SK-N-MC (cell line): ENCODE data around the gene SLCO4A1.

ENCODE experiments used
- DNase-seq: peaks from one replicate; pipeline ENCODE4 v3.0.0-alpha.2; 2011; ENCODE audit warnings: low read depth, low spot score
- H3K27ac ChIP-seq: fragments of 200-600 bp; sonication (generic); 2 replicates; pipeline ENCODE4 v1.5.1; 2016; ENCODE audit warnings: mixed run types
- H3K36me3 ChIP-seq: fragments of 200-600 bp; sonication (generic); 2 replicates; pipeline ENCODE4 v1.6.1; 2017; ENCODE audit warnings: antibody characterized with exemption, low read length, mixed read lengths; ENCODE audit not compliant: insufficient read depth
- H3K4me3 ChIP-seq: fragments of 200-600 bp; sonication (generic); 2 replicates; pipeline ENCODE4 v1.5.1; 2016
- H3K9ac ChIP-seq: fragments of 200-600 bp; sonication (generic); 2 replicates; pipeline ENCODE4 v1.8.0; 2017; ENCODE audit warnings: mixed run types, mixed read lengths; ENCODE audit not compliant: insufficient read length
- H3K9me3 ChIP-seq: fragments of 200-600 bp; sonication (generic); 2 replicates; pipeline ENCODE4 v1.6.1; 2017; ENCODE audit warnings: low read depth, mild to moderate bottlenecking, antibody characterized with exemption, low read length, moderate library complexity, mixed read lengths
- EZH2 ChIP-seq: fragments of 200-600 bp; sonication (generic); IDR thresholded peaks from one replicate; pipeline ENCODE4 v1.6.1; 2017; ENCODE audit warnings: antibody characterized with exemption
- FOXP2 ChIP-seq: optimal IDR thresholded peaks from 2 replicates; pipeline ENCODE3; 2011; ENCODE audit warnings: mild to moderate bottlenecking, moderate library complexity; ENCODE audit not compliant: insufficient read depth; ENCODE audit errors: extremely low read length, control extremely low read depth
- POLR2AphosphoS5 ChIP-seq: IDR thresholded peaks from 2 replicates; pipeline ENCODE4 v1.6.1; 2012; ENCODE audit warnings: mild to moderate bottlenecking, low read depth, low read length, borderline replicate concordance

Gene SLCO4A1

DNA sequence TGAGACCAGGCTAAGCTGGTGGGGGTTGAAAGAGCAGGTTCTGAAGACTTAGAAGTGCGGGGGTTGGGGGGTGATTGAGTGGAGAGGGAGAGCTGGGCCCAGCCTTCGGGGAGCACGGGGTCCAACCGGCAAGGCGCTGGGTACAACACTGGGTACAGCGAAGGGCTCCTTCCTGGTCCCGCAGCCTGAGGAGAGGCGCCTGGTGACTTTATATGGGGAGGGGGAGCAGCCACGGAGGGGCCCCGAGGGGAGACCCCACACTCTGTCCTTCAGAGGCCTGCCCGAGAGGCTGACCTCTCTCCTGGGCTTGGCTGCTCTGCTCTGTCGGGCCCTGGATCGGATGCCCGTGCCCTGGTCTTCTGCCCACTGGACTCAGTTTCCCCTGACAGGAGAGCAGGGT is 55.9 kb downstream of the SLCO4A1 start:
- H3K27ac ChIP-seq, result no peak overlapping the region
- no peaks in the 10 kb centered on the region for H3K9me3 ChIP-seq
- TF ChIP-seq FOXP2 (no peak), POLR2AphosphoS5 (no peak)
- H3K9ac ChIP-seq, result no peak overlapping the region
- H3K36me3 ChIP-seq, result no peaks in the 10 kb centered on the region
- no peak overlapping the region for H3K4me3 ChIP-seq
- DNase-seq, result no peak

DNA sequence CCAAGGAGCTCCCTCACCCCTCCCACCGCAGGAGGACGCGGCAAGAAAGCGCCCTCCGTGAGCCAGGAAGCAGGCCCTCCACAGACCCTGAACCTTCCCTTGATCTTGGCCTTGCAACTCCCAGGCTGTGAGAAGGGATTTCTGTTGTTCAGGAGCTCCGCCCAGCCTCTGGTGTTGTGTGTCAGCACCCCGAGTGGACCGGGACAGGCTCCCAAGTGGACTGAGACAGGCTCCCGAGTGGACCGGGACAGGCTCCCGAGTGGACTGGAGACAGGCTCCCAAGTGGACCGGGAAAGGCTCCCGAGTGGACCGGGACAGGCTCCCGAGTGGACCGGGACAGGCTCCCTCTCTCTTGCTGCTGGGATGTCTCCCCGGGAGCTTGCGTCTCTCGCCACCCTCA is 57.0 kb downstream of the SLCO4A1 start:
- Histone ChIP-seq H3K9ac (no peak overlapping the region), H3K9me3 (no peaks in the 10 kb centered on the region), H3K4me3 (no peak overlapping the region), H3K27ac (no peak overlapping the region), H3K36me3 (no peaks in the 10 kb centered on the region)
- no peak for DNase-seq
- TF ChIP-seq EZH2 (no peak), POLR2AphosphoS5 (no peak), FOXP2 (no peak)

DNA sequence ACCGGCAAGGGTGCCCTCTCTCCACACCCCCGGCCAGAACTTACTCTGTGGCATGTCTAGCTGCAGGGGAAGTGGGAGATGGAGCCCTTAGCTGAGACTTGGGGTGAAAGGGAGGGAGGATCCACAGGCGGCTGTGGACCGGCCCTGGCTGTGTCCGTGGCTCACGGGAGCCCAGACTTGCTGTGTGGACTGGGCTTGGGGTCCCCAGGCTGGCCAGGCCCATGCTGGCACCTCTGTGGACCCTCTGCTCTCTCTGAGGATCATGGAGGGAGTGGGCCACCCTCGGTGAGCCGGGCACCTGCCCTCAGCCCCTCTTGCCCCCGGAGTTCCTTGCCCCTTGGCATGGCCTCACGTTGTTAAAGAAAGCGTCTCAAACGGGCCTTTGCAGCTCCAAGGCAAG is 57.4 kb downstream of the SLCO4A1 start:
- no peak overlapping the region for H3K27ac ChIP-seq
- no peaks in the 10 kb centered on the region for H3K9me3 ChIP-seq
- no peak for DNase-seq
- H3K36me3 ChIP-seq, result no peaks in the 10 kb centered on the region
- no peak overlapping the region for H3K9ac ChIP-seq
- no peak for TF ChIP-seq POLR2AphosphoS5
- TF ChIP-seq EZH2, result no peak
- TF ChIP-seq FOXP2, result no peak
- H3K4me3 ChIP-seq, result no peak overlapping the region

DNA sequence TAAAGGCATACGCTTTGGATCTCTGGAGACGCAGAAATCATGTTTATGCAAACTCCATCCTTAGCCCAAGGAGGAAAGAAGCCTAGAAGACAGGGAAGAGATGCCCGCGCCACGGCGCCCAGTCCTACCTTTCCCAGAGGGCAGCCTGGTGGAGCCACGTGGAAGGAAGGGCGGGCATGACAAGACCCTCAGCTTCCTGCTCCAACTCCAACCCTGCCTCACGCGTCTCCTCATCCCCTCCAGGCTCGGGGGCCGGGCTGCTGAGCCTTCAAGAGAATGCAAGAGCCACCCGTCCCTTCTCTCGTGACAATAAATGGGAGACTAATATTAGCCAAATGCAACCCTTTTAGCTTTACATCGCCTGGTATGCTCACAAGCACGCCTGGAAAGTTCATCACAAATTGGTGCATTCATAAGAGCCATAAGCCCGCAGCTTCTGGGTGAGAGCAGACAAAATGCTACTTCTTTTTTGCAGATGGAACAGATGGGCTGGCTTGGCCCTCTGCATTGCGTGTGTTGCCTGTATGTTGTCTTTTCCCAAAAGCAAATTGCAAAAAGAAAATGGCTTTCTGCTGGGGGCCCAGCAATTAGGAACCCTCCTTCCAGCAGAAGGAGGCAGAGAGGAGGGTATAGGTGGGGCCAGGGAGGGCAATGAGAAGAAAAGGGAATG is 58.1 kb downstream of the SLCO4A1 start:
- Histone ChIP-seq H3K36me3 (no peaks in the 10 kb centered on the region), H3K27ac (no peak overlapping the region), H3K9ac (no peak overlapping the region), H3K9me3 (no peaks in the 10 kb centered on the region), H3K4me3 (no peak overlapping the region)
- no peak for DNase-seq
- TF ChIP-seq FOXP2, result no peak
- no peak for TF ChIP-seq POLR2AphosphoS5
- TF ChIP-seq EZH2, result no peak

DNA sequence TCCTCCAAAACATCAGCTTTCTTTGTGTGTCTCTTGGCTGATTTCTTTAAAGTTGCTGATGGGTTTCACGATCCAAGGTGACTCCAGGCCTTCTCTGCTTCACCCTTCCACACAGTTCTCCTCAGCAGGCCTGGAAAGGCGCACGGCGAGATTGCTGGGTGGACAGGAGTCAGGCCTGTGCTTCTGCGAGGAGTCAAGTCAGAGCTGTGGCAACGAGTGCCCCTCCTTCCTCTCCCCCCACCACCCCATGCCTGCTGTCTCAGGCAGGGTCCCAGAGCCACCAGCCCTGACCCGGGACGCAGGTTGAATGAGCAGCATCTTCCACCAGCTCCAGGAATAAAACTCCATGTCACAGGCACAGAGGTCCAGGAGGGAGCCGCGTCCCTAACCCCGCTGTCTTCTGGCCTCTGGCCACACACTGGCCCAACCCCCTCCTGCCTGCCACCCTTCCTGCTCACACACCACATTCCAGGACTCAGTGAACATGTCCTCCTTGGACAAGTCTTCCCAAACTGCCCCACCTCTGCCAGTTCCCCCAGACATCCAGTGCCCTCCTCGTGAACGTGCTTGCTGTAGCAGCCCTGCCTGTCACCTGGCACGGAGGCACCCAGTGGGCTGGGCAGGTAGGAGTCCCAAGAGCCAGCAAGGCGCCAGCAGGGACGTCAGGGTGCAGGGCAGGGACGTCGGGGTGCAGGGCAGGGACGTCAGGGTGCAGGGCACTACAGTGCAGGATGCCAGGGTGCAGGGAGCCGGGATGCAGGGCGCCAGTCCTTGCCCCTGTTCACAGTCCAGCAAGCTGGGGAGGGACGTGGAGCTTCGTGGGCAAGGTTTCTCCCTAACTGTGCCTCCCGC is 59.1 kb downstream of the SLCO4A1 start:
- Histone ChIP-seq H3K36me3 (no peaks in the 10 kb centered on the region), H3K4me3 (no peak overlapping the region), H3K9me3 (no peaks in the 10 kb centered on the region), H3K9ac (no peak overlapping the region), H3K27ac (no peak overlapping the region)
- TF ChIP-seq POLR2AphosphoS5 (no peak), FOXP2 (no peak), EZH2 (no peak)
- no peak for DNase-seq

DNA sequence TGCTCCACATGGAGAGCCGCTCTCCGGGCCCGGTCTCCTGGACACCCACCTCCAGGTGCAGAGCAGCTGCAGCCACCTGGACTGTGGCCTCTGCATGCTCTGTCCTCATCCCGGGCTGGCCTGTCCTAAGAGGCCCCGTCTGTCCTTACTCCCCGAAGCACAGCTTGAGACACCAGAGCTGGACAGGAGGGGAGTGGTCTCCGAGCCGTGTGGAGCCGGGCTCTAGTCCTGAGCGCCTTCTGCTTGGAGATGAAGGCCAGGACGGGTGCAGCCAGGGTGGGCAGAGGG is 59.7 kb downstream of the SLCO4A1 start:
- H3K9me3 ChIP-seq, result no peaks in the 10 kb centered on the region
- no peak for DNase-seq
- no peak overlapping the region for H3K27ac ChIP-seq
- no peak overlapping the region for H3K9ac ChIP-seq
- TF ChIP-seq FOXP2 (no peak), POLR2AphosphoS5 (no peak), EZH2 (no peak)
- no peaks in the 10 kb centered on the region for H3K36me3 ChIP-seq
- H3K4me3 ChIP-seq, result no peak overlapping the region

DNA sequence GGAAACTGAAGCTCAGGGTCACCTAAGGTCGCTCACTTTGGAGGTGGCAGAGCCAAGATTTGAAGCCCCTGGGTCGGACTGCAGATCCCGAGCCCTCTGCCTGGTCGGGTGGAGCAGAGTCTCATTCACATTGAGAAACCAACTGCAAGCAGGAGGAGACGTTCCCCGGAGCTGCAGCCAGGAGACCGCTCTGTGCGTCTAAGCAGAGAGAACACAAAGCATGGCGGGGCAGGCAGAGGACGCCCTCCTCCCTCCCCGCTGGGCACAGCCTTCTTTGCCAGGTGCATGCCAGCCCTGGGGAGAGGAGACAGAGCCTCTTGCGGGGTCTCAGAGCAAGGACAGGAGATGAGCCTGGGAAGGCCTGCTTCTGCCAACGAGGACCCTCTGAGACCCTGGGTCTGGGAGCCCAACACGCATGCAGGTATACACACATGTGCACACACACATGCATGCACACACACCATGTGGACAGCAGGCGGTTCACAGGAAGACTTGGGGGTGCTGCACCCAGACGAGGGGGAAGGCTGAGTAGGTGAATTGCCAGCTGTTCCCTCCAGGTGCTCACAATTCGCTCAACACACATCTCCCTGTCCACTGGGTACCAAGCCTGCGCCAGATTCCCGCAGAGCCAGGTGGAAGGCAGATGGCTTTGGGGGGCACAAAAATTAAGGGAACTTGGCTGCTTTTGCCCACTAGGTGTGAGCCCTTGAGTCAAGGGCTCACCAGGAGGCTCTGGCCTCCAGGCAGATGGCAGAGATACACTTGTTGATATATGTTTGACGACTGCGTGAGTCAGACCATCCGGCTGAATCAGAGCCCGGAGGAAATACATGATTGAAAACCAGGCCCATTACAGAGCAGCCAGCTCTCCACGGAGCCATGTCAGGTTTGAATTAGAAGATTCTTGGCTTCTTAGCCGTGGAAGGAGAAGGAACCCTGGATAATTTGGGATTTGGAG is 60.9 kb downstream of the SLCO4A1 start:
- H3K36me3 ChIP-seq, result no peaks in the 10 kb centered on the region
- no peak overlapping the region for H3K4me3 ChIP-seq
- H3K9me3 ChIP-seq, result no peaks in the 10 kb centered on the region
- no peak overlapping the region for H3K27ac ChIP-seq
- DNase-seq, result no peak
- H3K9ac ChIP-seq, result no peak overlapping the region
- TF ChIP-seq EZH2 (no peak), FOXP2 (no peak), POLR2AphosphoS5 (no peak)

DNA sequence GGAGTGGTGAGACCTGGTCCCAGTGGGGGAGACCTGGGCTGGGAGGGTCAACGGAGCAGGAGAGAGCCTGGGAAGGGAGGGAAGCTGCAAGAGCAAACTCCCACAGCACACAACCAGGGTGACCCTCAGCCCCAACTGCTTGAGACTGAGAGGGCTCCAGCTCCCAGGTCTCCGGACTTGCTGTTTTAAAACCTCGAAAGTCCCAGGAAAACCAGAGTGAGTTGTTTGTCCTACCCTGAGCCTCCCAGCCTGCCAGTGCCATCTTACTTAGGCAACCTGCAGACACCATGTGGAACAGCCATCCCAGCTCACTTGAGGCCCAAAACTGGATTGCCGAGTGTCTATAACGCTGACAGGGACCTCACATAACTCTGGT is 61.5 kb downstream of the SLCO4A1 start:
- Histone ChIP-seq H3K36me3 (no peaks in the 10 kb centered on the region), H3K9ac (no peak overlapping the region), H3K27ac (no peak overlapping the region), H3K4me3 (no peak overlapping the region), H3K9me3 (no peaks in the 10 kb centered on the region)
- DNase-seq, result no peak
- no peak for TF ChIP-seq EZH2
